Measurements from ENCODE around the gene PRKCH. TPM values are rescaled to one million over a fixed set of nuclear protein-coding genes. Genes with fewer than 3 reads are reported as not detected.
A peak's percentile ranks its signal among the peaks of the same experiment; 100 is the strongest.

The PRKCH gene
- total and polyA plus RNA-seq, 10 of the 15 experiments (the other 5 are each of a cell fraction or from before 2014, with no cell fraction given), result 10.7 to 140 (median 33.2) TPM

DNA sequence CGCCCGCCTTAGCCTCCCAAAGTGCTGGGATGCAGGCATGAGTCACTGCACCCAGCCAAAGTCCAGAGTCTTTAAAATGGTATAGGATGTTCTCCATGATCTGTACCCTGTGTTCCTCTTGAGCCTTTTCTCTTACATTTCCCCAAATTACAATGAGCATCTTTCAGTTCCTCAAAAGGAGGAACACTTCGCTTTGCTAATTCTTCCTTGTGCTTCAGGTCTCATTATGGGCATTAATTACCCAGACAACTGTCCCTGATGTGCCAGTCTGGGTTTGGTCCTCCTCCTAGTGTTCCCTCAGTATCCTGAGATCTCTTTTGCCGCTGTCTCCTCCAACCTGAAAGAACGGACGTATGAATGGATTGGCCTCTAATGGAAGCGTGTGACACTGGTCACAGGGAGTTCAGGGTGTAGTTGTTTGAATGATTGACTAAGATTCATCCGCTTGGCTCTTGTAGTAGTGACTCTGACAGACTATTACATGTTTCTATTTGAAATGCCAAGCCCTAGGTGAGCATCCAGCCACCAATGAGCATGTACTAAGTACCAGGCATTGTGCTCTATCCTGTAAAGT is 8.2 kb downstream of the PRKCH start:
- peaks cover 94% of the 10 kb centered on the region for H3K79me2 ChIP-seq (ENCODE audit: control insufficient read depth, insufficient read depth, low read length)
- intact Hi-C loops (cut with micrococcal nuclease; ENCODE audit: unreplicated experiment), result no loop called here
- peak overlapping the region; percentile 71 for H3K4me2 ChIP-seq (ENCODE audit: control insufficient read depth, insufficient read depth)
- ChIA-PET POLR2A (interaction anchor here (0.9 to 4.5 kb wide), 7 partner anchors 9 to 112 kb away, joined by 3 to 27 read pairs (median 4); no protein-coding TSS in a partner anchor), RAD21 (ENCODE audit: unreplicated experiment) (interaction anchor here (0.7 to 7.4 kb wide), 9 partner anchors 12 to 508 kb away, joined by 3 to 61 read pairs (median 5); no protein-coding TSS in a partner anchor), SMC1A (ENCODE audit: uncharacterized antibody, unreplicated experiment) (interaction anchor here (0.6 to 5.5 kb wide), 9 partner anchors 13 to 81 kb away, joined by 3 to 48 read pairs (median 5); no protein-coding TSS in a partner anchor), CTCF (interaction anchor here (1.0 to 1.4 kb wide), 4 partner anchors 28 to 141 kb away, joined by 3 to 6 read pairs (median 3); no protein-coding TSS in a partner anchor)
- H3K9ac ChIP-seq (ENCODE audit: control insufficient read depth, insufficient read depth, low read length), result no peak overlapping the region; the same call in 1 of the 2 replicates
- peak; percentile 76 for ATAC-seq
- H3K27ac ChIP-seq (ENCODE audit: control insufficient read depth, insufficient read depth), result peak overlapping the region; percentile 82
- in situ Hi-C loops (cut with MboI), result no loop called here
- WGBS (ENCODE audit: insufficient coverage, insufficient replicate concordance, low lambda C conversion rate, missing lambda C conversion rate), result 80% methylated on average over 8 of the region's 8 CpGs
- H3K9me3 ChIP-seq (replicated peaks; ENCODE audit: control insufficient read depth, insufficient read depth, low read length), result peaks cover 5% of the 10 kb centered on the region; the same call in 1 of the 3 replicates
- peak overlapping the region; percentile 39 for H3K4me3 ChIP-seq
- peak; percentile 59 for DNase-seq (ENCODE audit: low read depth, low spot score)
- peaks cover 25% of the 10 kb centered on the region for H3K4me1 ChIP-seq (ENCODE audit: control insufficient read depth, insufficient read depth, low read length)
- FAIRE-seq, result no peak
- no peaks in the 10 kb centered on the region for H3K27me3 ChIP-seq (replicated peaks in 1 of 2; ENCODE audit: control insufficient read depth in 2 of 2, insufficient read depth in 2 of 2, low read length in 1 of 2)
- H4K20me1 ChIP-seq (ENCODE audit: control insufficient read depth, insufficient read depth), result no peaks in the 10 kb centered on the region
- no peaks in the 10 kb centered on the region for H3K36me3 ChIP-seq (ENCODE audit: control insufficient read depth in 2 of 2, insufficient read depth in 2 of 2, low read length in 1 of 2)
- no peak overlapping the region for H2AFZ ChIP-seq (ENCODE audit: control insufficient read depth, low read depth, low read length)
- no TSS peak for BruUV-seq (replicated peaks)
- TF ChIP-seq, protein P1, sequence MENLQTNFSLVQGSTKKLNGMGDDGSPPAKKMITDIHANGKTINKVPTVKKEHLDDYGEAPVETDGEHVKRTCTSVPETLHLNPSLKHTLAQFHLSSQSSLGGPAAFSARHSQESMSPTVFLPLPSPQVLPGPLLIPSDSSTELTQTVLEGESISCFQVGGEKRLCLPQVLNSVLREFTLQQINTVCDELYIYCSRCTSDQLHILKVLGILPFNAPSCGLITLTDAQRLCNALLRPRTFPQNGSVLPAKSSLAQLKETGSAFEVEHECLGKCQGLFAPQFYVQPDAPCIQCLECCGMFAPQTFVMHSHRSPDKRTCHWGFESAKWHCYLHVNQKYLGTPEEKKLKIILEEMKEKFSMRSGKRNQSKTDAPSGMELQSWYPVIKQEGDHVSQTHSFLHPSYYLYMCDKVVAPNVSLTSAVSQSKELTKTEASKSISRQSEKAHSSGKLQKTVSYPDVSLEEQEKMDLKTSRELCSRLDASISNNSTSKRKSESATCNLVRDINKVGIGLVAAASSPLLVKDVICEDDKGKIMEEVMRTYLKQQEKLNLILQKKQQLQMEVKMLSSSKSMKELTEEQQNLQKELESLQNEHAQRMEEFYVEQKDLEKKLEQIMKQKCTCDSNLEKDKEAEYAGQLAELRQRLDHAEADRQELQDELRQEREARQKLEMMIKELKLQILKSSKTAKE (IDR thresholded peaks at IDR 0.05; ENCODE audit: low read depth, poor library complexity, severe bottlenecking), result peak; percentile 50
- TF ChIP-seq, protein P2, sequence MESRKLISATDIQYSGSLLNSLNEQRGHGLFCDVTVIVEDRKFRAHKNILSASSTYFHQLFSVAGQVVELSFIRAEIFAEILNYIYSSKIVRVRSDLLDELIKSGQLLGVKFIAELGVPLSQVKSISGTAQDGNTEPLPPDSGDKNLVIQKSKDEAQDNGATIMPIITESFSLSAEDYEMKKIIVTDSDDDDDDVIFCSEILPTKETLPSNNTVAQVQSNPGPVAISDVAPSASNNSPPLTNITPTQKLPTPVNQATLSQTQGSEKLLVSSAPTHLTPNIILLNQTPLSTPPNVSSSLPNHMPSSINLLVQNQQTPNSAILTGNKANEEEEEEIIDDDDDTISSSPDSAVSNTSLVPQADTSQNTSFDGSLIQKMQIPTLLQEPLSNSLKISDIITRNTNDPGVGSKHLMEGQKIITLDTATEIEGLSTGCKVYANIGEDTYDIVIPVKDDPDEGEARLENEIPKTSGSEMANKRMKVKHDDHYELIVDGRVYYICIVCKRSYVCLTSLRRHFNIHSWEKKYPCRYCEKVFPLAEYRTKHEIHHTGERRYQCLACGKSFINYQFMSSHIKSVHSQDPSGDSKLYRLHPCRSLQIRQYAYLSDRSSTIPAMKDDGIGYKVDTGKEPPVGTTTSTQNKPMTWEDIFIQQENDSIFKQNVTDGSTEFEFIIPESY (IDR thresholded peaks at IDR 0.05), result no peak
- no peak for TF ChIP-seq WRNIP1 (IDR thresholded peaks at IDR 0.05; ENCODE audit: borderline replicate concordance, low read depth, low read length)
- TF ChIP-seq, protein P3, sequence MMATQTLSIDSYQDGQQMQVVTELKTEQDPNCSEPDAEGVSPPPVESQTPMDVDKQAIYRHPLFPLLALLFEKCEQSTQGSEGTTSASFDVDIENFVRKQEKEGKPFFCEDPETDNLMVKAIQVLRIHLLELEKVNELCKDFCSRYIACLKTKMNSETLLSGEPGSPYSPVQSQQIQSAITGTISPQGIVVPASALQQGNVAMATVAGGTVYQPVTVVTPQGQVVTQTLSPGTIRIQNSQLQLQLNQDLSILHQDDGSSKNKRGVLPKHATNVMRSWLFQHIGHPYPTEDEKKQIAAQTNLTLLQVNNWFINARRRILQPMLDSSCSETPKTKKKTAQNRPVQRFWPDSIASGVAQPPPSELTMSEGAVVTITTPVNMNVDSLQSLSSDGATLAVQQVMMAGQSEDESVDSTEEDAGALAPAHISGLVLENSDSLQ (IDR thresholded peaks at IDR 0.05), result peak; percentile 56; the same call in 1 of the 2 replicates
- TF ChIP-seq SMAD1 (IDR thresholded peaks at IDR 0.05; ENCODE audit: low read depth, partially characterized antibody), result no peak
- 0 out of 4 replicates have a peak, but pooled peaks of 1 of the 2 experiments have one; percentile 31 for TF ChIP-seq CEBPB (IDR thresholded peaks at IDR 0.05; ENCODE audit: borderline replicate concordance in 1 of 2, low read depth in 2 of 2, low read length in 2 of 2)
- TF ChIP-seq, protein P4, sequence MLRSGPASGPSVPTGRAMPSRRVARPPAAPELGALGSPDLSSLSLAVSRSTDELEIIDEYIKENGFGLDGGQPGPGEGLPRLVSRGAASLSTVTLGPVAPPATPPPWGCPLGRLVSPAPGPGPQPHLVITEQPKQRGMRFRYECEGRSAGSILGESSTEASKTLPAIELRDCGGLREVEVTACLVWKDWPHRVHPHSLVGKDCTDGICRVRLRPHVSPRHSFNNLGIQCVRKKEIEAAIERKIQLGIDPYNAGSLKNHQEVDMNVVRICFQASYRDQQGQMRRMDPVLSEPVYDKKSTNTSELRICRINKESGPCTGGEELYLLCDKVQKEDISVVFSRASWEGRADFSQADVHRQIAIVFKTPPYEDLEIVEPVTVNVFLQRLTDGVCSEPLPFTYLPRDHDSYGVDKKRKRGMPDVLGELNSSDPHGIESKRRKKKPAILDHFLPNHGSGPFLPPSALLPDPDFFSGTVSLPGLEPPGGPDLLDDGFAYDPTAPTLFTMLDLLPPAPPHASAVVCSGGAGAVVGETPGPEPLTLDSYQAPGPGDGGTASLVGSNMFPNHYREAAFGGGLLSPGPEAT (IDR thresholded peaks at IDR 0.05; ENCODE audit: low read depth), result peak; percentile 86; the same call in 1 of the 2 replicates
- TF ChIP-seq BACH1 (IDR thresholded peaks at IDR 0.05; ENCODE audit: borderline replicate concordance), result peak; percentile 72; the same call in 1 of the 2 replicates
- TF ChIP-seq GATAD2B (conservative IDR thresholded peaks at IDR 0.05; ENCODE audit: low read depth), result peak; percentile 78
- TF ChIP-seq, protein P5, sequence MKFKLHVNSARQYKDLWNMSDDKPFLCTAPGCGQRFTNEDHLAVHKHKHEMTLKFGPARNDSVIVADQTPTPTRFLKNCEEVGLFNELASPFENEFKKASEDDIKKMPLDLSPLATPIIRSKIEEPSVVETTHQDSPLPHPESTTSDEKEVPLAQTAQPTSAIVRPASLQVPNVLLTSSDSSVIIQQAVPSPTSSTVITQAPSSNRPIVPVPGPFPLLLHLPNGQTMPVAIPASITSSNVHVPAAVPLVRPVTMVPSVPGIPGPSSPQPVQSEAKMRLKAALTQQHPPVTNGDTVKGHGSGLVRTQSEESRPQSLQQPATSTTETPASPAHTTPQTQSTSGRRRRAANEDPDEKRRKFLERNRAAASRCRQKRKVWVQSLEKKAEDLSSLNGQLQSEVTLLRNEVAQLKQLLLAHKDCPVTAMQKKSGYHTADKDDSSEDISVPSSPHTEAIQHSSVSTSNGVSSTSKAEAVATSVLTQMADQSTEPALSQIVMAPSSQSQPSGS (IDR thresholded peaks at IDR 0.05; ENCODE audit: low read length), result no peak; the same call in 1 of the 2 replicates
- no peak for TF ChIP-seq SP1 (IDR thresholded peaks at IDR 0.05; ENCODE audit: low read depth, low read length)
- peak; percentile 52 for TF ChIP-seq JUNB (IDR thresholded peaks at IDR 0.05)
- TF ChIP-seq MEF2A (IDR thresholded peaks at IDR 0.05; ENCODE audit: insufficient read depth, low read depth, low read length), result no peak
- no peak for TF ChIP-seq SUPT20H (IDR thresholded peaks at IDR 0.05; ENCODE audit: borderline replicate concordance, control insufficient read depth, low read depth, low read length)

Measured in GM12878 (cell line).